Measurements from ENCODE around the gene DOC2B.
"Not testable (repeated sequence)": the region's sequence is repeated elsewhere in the genome, so short reads cannot be mapped to it uniquely, and the experiment has no call there.

The DOC2B gene

DNA sequence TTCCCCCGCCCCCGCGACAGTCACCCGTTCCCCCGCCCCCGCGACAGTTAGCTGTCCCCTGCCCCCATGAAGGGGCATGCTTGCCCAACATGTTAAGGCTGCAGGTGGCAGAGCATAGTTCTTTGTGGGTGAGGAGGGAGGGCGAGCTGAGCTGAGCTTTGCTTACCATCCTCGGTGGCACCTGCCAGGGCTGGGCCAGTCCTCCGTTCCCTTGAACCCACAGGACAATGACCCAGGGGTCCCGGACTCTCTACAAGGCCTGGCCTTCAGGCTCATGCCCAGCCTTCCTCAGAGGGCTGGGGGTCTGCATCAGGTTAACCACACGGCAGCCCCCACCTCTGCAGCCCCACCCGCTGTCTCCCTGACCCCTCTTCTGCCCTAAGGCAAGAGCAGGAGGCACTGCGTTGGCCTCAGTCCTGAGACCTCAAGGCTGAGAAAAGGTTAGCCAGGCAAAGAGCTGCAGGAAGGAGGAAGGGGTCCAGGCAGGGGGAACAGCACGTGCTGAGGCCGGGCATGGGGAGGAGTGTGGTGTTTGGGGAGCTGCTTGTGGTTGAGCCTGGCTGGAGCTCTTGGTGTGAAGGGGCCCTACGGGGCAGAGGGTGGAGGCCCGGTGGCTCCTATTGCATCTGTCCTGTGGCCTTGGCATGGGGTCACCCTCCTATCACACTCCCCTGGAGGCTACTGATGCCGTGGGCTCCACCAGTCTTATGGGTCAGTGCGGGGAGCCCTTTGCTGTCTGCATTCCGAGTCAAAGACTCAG, 11.4 kb upstream of the DOC2B start:
- DNase-seq (ENCODE audit: low read depth in 2 of 2) = no peak

DNA sequence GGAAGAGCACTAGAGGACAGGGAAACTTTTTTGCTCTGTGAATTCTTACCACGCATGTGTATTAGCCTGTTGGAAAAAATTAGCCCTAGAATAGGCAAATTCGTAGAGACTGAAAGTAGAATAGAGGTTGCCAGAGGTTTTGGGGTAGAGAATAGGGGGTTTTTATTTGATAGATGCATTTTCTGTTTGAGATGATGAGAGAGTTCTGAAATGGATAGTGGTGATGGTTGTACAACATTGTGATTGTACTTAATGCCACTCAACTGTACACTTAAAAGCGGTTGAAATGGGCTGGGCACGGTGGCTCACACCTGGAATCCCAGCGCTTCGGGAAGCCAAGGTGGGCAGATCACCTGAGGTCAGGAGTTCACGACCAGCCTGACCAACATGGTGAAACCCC, 8.0 kb upstream of the DOC2B start:
- no peak for DNase-seq (ENCODE audit: low read depth in 2 of 2)

DNA sequence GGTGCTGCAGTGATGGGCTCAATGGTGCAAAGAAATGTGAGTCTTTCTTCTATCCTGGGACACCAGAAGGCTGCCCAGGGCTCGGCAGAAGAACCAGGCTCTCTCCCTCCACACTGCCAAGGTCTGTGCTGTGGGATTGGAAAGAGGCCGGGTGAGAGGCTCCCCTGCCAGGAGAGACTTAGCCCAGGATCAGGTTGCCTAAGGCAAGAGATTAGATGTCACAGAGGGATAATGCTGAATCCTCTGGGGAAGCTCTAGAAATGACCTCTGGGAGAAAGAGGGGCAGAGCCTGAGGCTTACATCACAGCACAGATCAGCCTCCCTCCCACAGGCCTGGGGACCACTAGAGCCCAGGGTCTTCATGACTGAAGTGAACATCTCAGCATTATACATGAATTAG, 5.7 kb upstream of the DOC2B start:
- DNase-seq (ENCODE audit: low read depth in 2 of 2) = no peak

DNA sequence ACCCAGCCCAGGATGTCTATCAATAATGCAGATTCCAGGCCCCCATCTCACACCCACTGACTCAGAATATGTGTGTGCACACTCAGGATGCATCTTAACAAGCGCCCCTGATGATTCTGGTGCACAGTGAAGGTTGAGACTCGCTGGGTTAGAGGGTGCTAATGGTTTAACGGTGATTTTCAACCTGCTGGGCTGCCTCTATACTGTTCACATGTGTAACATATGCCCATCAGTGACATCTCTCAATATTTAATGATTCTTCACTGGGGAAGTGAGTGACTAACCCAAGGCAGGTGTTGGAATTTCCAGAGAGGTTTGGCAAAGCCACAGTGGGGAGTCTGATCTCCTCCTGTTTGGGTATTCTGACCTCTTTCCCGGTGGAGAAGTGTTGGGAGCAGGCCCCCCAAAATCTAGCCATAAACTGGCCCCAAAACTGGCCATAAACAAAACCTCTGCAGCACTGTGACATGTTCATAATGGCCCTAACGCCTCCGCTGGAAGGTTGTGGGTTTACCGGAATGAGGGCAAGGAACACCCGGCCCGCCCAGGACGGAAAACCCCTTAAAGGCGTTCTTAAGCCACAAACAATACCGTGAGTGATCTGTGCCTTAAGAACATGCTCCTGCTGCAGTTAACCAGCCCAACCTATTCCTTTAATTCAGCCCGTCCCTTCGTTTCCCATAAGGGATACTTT, 4.1 kb upstream of the DOC2B start:
- no peak for DNase-seq (ENCODE audit: low read depth in 2 of 2)

DNA sequence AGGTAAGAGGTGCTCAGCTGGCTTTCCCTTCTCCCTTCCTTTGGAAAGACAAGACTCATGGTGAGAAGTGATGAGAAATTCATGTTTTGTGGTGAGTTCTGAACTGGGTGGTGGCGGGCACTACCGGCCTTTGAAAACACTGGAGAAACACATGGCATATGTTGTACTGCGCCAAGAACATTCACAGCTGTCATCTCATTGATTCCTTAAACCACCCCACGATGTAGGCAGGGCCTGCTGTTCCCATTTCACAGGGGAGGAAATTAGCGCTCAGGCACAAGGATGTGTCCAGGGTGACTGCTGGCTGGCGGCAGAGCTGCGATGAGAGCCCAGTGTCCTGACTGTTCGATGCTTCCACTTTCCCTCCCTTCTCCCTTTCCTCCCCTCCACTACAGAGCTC, 1.6 kb upstream of the DOC2B start:
- DNase-seq (ENCODE audit: low read depth in 2 of 2) = no peak

DNA sequence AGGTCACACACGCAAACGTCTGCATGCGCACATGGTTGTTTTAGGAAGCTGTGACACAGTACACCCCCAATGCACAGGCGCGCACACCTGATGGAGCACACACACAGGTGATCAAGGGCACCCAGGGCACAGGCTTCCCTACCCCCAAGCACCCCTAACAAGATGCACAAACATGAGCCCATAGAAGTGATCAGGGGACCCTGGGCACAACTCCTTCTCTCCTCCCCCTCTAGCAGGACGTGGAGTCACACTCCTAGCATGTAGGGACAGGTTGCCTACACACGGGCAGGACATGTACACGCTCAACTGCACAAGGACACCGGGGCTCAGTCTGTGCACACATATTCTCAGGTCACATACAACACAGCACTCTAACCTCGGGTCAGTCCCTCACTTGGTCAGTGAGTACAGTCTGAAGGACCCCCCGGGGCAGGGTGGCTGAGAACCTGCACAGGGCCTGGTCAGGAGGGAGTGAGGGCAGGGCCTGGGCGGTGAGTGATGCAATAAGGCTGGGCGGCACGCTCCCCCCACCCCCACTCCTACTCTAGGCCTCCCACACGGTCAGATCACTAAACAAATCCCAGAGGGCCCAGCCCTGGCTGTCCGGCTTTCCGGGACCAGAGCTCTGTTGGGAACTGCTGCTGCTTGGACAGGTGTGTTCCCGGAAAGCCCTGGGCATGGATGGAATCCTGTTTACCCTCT, 751 bp upstream of the DOC2B start:
- DNase-seq (ENCODE audit: low read depth in 2 of 2) = no peak

DNA sequence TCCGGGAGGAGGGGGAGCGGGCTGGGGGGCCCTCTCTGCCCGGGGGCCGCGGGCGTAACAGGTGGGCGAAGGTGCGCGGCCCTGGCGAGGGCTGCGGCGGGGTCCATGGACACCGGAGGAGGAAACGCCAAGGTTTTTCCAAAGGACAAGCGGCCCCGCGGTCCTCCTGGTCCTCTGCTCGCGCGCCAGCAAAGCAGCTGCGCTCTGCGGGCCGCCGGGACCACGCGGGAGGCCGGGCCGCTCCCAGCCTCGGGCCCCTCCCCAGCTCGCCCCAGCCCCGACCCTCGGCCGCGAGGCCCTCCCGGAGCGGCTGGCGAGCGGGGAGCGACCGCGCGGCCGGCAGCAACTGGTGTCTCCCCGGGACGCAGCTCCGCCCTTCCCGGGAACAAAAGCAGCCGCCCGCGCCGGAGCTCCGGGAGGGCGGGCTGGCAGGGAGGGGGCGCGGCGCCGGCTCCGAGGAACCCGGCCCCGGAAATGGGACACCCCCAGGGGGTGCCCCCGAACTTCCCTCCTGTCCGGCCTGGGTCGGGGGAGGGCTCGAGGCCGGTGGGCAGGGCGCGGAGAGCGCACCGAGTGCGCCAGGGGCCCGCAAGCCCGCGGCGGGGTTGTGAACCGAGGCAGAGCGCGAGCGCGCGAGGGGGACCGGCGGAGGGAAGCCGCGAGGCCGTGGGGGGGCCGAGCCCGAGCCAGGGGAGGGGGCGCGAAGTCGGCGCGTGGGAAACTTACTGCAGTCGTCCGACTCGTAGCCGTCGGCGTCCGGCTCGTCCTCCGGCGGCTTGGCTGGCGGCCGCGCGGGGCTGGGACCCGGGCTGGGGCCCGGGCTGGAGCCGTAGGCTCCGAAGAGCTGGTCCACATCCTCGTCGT, 837 bp downstream of the DOC2B start:
- DNase-seq (ENCODE audit: low read depth in 2 of 2) = no peak

DNA sequence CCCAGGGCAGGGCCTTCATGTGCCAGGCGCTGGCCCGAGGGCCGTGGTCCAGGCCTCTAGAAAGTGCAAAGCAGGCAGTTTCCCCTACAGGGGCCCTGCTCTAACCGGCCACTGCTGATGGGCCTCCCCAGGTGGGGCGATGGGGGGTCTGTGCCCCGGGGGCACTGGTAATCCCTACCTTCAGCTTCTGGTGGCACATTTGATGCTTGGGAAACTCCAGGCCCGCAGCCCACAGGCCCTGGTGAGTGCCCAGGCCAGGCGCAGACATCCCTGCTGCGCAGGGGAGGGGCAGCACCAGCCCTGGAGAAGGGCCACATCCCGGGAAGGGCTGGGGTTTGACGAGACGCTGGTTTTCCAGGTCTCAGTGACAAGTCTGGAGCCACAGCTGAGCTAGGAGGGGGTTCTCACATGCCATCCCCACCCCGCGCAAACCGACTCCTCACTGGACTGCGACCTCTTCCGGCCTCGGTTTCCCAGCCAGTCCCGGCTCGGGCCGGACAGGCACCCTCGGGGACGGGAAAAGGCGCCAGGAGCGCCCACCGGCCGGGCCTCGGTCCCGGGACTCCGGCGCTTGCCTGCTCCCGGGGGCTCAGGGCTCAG, 1.6 kb downstream of the DOC2B start:
- DNase-seq (ENCODE audit: low read depth in 2 of 2) = no peak

DNA sequence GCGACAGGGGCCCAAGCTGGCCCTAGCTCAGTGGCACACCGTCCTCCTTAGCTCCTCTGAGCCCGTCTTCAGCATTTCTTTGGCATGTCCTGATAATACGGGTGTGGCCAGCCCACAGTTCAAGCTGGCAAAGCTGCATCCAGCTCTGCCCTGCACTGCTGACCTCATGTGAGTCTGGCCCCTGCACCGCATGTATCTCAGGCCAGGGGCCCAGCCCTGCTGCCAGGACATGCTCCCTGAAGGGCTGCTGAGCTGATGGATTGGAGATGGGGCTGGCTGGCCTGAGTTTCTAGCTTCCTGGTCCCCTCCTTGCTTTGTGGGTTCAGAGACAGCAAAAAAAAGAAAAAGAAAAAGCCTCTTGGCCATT, 2.4 kb downstream of the DOC2B start:
- DNase-seq (ENCODE audit: low read depth in 2 of 2) = no peak

DNA sequence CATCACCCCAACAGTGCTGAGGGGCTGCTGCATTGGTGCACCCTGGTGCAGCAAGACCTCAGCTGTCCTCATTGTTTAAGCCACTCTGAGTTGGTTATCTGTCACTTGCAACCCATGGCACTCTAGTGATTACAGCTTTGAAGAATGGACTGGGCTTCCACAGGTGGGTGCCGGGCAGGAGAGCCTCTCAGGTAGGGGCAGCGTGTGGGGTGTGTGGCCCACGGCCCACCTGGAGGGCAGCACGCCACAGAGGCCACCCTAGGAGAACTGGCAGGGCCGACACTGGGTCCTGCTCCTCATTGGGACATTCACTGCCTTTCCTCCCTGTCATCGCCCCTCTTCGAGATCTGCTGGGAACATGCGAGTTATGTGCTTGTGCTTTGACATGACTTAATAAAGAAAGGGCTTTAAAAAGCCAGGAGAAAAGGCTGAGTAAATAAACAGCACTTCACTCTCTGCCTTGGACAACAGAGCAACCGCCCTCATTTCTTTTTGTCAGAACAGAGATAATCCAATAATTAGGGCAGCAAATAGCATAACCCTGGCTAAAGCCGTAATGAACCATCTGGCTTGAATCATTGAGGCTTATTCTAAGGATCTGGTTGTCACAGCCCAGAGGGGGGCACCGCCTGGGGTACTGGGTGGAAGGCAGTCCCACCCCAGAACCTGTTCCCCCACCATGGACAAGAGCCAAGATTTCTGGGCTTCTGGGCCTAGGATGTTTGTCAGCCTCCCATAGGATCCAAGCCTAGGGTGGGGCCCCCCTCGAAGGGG, 3.0 kb downstream of the DOC2B start:
- no peak for DNase-seq (ENCODE audit: low read depth in 2 of 2)

DNA sequence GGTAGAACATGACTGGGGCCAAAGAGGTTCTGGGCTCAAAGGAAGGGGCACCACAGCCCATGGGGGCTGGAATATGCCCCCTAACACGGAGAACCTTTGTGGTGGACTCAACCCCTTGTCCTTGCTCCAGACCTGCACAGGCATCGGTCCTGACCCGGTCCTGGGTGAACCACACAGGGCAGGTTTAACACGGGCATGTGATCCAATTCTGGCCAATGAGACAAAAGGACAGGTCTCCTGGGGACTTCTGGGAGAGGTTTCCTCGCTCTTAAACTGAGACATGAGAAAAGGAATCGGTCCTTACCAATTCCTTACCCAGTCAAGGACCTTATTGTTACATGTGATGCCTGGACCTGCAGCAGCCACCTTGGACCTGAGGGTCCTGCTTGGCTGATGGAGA, 3.7 kb downstream of the DOC2B start:
- no peak for DNase-seq (ENCODE audit: low read depth in 2 of 2)

DNA sequence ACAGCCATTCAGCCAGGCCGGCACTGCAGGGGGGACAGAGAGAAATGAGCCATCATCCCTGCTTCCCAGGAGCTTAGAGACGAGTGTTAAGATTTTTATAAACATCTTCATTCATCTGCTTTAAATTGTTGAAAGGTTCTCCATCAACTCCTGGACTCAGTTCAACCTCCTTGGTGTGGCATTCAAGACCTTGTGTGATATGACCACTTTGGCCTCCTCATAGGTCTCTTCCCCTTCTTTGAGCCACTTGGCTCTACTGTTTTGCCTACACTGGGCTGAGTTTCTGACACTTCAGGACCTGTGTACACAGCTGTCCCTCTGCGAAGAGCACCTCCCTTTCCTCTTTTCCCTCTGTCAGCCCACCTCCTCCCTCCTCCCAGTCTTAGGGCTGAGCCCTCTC, 4.3 kb downstream of the DOC2B start:
- no peak for DNase-seq (ENCODE audit: low read depth in 2 of 2)

DNA sequence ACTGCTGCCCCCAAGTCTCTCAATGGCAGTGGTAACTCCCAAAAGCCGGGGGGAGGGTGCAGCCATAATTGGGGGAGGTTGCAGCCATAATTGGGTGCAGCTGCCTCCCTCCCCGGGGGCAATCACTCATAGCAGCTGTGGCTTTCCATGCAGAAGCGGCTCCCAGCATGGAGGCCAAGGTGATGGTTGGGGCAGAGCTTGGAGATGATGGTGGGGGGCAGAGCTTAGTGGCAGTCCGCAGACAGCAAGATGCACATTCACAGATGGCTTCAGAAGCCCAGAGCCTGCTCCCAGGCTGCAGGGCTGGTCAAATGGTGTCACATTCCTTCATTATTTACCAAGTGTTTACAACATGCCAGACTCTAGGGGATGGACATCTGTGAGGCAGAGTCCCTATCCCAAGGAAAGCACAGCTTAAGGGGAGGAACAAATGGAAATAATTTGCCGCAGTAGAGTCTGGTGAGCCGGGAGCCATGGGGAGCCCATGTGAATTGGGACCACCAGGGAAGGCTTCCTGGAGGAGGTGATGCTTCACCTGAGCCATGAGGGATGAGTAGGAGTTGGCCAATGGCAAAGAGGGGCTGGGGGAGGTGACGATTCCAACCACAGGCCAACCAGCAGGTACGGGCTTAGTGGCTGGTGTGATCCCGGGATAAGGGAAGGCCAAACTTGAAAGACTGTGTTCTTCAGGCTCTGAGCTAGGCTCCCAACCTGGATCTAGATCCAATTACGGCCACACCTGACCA, 8.1 kb downstream of the DOC2B start:
- no peak for DNase-seq (ENCODE audit: low read depth in 2 of 2)

DNA sequence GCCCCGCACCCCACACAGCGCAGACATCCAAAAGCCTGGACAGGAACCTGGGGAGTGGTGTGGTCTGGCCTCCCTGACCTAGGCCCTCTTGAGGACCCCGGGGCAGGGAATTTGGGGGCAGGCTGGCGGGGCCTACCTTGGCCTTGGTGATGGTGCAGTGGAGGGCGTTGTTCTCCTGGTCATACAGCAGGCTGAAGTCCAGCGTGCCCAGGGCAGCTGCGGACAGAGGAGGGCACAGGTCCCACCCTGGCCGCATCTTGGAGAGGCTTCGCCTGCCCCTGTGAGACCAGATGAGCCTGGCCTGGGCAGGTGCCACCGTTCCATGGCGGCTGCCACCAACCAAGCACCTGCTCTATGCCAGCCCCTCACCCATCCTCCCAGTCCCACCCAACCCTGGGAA, 9.0 kb downstream of the DOC2B start:
- no peak for DNase-seq (ENCODE audit: low read depth in 2 of 2)

DNA sequence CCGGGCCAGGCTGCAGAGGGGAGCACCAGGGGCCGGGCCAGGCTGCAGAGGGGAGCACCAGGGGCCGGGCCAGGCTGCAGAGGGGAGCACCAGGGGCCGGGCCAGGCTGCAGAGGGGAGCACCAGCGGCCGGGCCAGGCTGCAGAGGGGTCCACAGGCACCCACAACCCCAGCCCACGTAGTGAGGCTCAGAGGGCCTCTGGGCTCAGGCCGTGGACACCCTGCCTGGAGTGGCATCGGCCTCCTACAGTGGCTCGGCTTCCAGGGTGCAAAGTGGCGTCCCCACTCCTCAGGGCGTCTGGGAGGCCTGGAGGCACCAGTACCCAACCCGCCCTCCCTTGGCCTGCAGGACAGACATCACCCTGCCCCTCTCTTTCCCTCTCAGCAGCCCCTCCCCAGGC, 9.6 kb downstream of the DOC2B start:
- no peak for DNase-seq (ENCODE audit: low read depth in 2 of 2)

DNA sequence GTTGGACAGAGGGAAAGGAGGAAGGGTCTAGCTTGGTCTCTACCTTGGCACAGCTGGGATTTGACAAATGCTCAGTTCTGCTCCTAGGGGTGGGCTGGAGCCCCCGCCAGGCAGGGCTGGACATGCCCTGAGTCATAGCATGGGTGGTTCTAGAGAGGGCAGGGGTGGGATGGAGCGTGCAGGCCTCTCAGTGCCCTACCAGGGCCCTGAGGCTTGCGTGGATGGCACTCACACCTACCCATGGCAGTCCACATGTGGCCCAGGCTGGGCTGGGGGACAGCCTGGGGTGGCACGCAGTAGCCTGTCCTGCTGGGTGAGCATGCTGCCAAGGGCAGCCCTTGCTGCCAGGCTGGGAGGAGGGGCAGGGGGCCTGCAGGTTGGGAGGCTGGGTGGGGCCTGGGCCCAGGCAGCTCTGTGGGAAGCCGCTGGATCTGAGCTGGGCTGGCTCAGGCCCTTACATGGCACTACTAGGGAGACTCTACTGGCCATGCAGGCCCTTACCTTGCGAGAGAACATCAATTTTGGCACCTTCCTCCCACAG, 11.2 kb downstream of the DOC2B start:
- DNase-seq (ENCODE audit: low read depth in 2 of 2) = no peak

DNA sequence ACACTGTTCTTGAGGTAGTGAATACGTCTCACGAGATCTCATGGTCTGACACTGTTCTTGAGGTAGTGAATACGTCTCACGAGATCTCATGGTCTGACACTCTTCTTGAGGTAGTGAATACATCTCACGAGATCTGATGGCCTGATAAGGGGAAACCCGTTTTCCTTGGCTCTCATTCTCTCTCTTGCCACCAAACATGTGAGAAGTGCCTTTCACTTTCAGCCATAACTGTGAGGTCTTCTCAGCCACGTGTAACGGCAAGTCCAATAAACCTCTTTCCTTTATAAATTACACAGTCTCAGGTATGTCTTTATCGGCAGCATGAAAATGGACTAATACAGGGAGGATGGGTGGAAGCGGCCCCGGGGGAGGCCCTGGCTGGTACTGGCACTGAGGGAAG, 12.8 kb downstream of the DOC2B start:
- DNase-seq (ENCODE audit: low read depth in 2 of 2) = not testable (repeated sequence)

DNA sequence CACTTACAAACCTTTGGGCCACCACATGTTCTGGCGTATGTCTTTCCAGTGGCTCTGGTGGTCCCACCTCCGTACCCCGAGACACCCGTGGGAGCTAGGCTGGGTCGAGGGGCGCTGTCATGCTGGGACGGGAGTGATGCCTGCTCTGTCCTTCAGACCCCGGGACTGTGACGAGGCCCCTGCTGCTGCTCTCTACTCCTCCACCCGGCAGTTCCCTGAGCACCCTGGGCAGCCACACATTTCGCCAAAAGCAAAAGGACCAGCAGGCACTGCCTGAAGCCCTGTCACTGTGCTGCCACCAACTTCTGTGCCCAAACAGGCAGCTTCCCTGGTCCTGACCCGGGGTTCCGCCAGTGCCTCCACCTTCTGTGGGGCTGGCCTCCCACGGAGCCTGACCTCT, 15.5 kb downstream of the DOC2B start:
- DNase-seq (ENCODE audit: low read depth in 2 of 2) = no peak

DNA sequence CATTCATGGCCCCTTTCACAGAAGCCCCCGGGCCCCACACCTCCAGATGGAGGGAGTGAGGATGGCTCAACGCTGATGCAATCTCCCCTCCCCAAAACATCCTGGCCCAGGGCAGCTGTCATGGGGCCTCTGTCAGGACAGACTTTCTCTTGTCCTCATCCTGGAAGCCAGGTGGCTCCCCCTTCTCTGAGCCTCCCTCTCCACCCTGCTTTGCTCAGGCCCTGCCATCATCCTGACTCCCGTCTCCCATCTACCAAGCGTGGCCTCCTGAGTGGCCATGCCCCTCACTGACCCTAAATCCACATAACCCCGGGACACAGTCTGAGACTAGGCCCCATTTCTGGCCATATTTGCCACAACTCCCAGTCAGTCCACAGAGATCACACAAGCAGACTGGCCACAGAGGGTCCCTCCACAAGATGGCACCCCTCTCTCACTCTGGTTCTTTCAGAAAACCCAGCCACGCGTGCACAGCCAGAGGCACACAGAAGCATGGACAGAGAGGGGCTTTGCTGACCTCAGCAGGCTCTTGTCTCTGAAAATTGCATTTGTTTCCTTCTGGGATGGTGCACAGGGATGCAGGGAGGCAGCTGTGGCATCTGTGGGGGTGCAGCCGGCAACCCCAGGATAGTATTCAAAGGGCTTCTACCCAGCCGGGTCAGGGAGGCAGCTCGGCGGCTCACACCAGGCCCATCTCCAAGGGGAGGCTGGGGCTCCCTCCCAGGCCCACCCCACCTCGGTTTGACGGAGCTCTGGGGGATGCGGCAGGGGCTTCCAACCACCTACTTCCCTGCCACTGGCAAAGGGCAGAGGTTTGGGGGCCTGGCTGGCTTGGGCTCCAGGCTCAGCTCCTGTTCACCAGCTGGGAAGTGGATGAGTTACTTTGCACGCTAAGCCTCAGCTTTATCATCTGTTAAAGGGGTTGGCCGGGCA, 16.9 kb downstream of the DOC2B start:
- DNase-seq (ENCODE audit: low read depth in 2 of 2) = peak in 1 of 2 donors; percentile 4
